ENCODE measurements around the gene CFTR.

- TF ChIP-seq EP300 (IDR thresholded peaks at IDR 0.05) (no peak), RAD21 (conservative IDR thresholded peaks at IDR 0.05 in 1 of 2, IDR thresholded peaks at IDR 0.05 in 1 of 2) (no peak)
These were observed 160.6 kb downstream of the CFTR start for GRCh38 chr7:117640465-117640864.
